Measurements from ENCODE around the gene ATP9B.
A peak's percentile ranks its signal among the peaks of the same experiment; 100 is the strongest.

ATP9B gene

GRCh38 chr18:79200546-79201268 lies 131.5 kb downstream of the ATP9B start:
- DNase-seq = no peak

DNA sequence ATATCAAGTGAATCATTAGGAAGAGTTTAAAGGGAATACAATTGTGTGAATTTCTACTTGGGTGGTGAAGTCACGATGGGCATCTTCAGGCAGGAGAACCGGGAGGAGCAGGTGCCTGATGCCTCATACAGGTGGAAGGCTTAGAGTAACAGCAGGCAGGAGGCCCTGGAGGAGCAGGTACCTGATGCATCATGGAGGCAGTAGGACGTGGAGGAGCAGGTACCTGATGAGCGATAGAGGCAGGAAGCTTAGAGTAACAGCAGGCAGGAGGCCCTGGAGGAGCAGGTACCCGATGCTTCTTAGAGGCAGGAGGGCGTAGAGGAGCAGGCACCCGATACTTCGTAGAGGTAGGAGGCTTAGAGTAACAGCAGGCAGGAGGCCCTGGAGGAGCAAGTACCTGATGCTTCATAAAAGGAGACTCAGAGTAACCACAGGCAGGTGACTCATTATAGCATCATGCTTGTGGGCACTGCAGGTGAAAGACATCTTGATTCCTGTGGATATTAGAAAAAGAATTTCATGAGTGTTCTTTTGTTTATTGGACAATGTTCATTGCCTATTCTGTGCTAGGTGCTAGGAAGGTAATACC lies 133.9 kb downstream of the ATP9B start:
- DNase-seq = no peak

- no peak for DNase-seq
Measured at GRCh38 chr18:79204889-79205807, 136.0 kb downstream of the ATP9B start.

GRCh38 chr18:79206444-79206843 lies 137.2 kb downstream of the ATP9B start:
- DNase-seq = no peak

GRCh38 chr18:79208906-79209305 lies 139.7 kb downstream of the ATP9B start:
- DNase-seq = no peak

- no peak for DNase-seq
Measured at GRCh38 chr18:79210002-79210910, 141.1 kb downstream of the ATP9B start.

DNA sequence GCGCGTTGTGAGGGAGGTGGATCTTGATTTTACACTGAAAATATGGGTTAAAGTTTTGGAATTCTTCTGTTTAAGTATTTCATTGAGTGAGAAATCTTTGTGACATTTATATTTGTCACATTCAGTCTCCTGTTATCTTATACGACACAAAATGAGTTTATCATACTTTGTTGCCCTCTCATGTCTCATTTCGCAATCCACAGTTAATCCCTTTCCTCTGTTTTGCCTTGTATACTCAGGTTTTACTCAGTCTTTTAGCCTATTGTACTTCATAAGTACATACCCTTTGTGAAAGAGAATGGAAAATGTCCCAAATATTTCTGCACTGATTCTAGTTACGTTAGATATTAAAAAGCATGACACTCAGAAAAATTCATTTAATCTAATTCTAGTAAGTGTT lies 142.7 kb downstream of the ATP9B start:
- DNase-seq = no peak

GRCh38 chr18:79214056-79214455 lies 144.9 kb downstream of the ATP9B start:
- DNase-seq = no peak

- no peak for DNase-seq
Measured at GRCh38 chr18:79216176-79216575, 147.0 kb downstream of the ATP9B start.

GRCh38 chr18:79217979-79218604 lies 148.9 kb downstream of the ATP9B start:
- no peak for DNase-seq

GRCh38 chr18:79218605-79219190 lies 149.5 kb downstream of the ATP9B start:
- DNase-seq = no peak

DNA sequence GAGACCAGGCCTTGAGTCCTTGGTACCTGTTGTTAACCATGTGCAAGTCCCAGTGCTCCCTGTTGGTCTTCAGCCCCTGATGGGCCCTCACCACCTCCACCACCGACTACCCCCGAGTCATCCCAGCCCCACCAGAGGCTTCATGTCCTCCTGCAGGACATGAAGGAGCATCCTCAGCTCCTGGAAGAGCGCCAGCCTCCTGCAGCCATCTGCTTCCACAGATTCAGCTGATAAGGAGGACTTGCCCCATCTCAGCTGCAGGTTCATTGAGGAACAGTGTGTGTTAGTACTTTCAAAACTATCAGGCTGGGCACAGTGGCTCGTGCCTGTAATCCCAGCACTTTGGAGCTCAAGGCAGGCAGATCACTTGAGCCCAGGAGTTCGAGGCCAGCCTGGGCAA lies 151.9 kb downstream of the ATP9B start:
- DNase-seq = no peak

DNA sequence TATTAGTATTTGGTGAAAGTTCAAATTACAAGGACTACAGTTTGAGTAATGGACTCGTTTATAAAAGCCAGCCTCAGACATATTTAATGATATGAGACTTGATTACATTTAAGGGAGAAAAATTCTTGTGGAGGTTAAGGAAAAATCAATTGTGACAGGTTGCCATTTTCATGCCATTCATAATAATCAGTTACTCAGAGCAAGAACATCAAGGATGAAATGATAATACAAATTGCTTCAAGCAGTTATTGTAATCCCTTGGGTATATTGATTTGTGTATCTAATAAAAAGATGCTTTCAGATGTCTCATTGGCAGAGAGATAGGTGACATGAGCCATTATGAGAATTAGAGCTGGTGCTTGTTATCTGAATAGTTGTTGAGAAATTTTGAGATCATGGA lies 153.6 kb downstream of the ATP9B start:
- no peak for DNase-seq

GRCh38 chr18:79223431-79223830 lies 154.2 kb downstream of the ATP9B start:
- no peak for DNase-seq

DNA sequence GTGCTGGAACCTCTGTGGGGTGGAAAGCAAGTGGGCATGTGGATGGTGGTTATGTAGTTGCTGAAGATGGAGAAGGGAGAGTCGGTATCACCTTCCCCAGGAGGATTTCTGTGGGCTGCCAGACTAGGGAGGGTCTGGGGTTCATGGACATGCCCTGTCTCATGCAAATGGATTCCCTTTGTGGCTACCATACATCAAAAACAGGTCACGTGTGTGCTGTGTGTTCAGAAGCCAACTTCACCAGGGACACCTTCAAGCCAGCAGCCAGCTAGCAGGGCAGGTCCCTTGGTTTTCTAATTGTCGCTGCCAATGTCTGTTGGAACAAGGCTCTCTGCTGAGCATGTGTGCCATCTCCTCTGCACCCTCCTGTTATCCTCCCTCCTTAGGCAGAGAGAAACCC lies 155.2 kb downstream of the ATP9B start:
- no peak for DNase-seq

DNA sequence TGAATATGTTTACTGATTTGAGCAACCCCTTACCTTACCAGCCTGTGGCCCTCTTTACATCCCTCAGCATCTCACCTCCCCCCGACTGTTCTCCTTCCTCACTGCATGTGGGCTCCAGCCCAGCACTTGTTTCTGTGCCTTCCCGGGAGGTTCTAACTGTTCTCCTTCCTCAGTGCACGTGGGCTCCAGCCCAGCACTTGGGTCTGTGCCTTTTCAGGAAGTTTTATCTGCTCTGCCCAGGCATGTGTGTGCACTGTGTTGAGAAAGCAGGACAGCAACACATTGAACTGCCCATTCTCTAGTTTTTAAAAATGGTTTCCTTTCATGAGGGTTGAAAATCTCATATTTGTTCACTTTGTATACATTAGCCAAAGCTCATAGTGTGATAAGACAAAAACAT lies 158.4 kb downstream of the ATP9B start:
- DNase-seq = no peak

DNA sequence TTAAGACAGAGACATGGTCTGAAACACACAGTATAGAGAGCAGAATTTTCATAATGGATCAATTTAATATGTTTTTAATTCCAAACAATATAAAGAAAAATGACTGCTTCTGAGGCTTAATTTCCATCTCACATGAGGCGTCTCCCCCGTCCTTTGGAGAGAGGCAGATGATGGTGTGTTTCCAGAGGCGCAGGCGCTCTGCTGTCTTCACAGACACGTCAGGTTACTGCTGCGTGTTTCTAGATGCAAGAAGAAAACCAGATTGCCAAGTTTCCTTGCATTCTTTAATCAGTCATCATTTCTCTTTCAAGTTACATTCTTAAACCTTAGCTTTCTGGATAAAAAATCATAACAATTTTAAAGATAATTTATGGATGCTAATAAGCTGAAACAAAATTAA lies 160.2 kb downstream of the ATP9B start:
- no peak for DNase-seq

GRCh38 chr18:79234438-79234837 lies 165.2 kb downstream of the ATP9B start:
- no peak for DNase-seq

DNA sequence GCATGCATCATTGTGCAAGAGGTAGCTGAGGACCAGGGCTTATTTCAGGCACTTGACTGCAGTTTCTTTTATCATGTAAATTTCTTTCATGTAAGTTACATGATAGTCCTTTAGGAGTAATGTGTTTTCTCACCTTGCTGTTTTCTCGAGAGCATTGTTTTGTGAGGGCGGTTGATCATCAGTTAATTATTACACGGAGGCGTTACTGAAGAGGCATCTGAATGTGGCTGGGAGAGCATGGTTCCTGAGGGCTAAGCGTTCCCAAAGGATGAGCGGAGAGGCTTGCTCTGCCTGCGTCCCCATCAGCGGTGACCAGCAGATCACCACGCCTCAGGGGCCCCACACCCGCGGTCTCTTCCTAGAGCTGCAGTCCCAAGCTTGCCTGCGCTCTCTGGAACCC lies 170.4 kb downstream of the ATP9B start:
- no peak for DNase-seq

- DNase-seq = no peak
Measured at GRCh38 chr18:79241755-79242154, 172.6 kb downstream of the ATP9B start.

DNA sequence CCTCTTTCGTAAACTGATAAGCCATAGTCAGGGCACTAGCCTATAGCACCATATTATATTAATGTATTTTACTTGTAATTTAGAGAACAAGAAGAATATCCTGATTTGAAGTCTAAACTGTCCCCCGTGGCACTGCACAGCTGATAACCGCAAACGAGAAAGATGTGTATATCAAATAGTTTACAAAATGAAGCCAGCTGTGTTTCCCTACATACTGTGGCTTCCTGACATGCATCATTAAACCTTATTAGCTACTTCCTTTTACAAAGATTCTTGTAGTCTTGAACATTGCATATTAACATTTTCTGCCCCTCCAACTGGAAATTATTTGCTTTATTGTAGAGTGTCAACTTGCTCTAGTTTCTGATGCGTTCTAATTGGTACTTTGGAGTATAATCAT lies 173.1 kb downstream of the ATP9B start:
- no peak for DNase-seq

DNA sequence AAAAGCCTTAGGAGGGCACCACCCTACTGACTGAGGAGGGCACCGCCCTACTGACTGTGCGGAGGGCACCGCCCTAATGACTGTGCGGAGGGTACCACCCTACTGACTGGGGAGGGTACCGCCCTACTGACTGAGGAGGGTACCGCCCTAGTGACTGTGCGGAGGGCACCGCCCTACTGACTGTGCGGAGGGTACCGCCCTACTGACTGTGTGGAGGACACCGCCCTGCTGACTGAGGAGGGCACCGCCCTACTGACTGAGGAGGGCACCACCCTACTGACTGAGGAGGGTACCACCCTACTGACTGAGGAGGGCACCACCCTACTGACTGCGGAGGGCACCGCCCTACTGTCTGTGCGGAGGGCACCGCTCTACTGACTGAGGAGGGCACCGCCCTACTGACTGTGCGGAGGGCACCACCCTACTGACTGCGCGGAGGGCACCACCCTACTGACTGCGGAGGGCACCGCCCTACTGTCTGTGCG lies 176.4 kb downstream of the ATP9B start:
- DNase-seq = peak; percentile 62
